H9 (cell line): ENCODE results near the gene TMA7. TPM values are rescaled to one million over a fixed set of nuclear protein-coding genes. Genes with fewer than 3 reads are reported as not detected.

Experiments used
- DNase-seq: peaks from one replicate; pipeline ENCODE4 v3.0.0-alpha.2; 2017
- H2AFZ ChIP-seq: one replicate; pipeline ENCODE4 v1.6.1; 2013; ENCODE audit warnings: mild to moderate bottlenecking, low read length, control low read depth, moderate library complexity
- H2AK5ac ChIP-seq: 2 replicates; pipeline ENCODE4 v1.6.1; 2013; ENCODE audit warnings: low read length, control low read depth, mixed read lengths; ENCODE audit not compliant: insufficient read length
- H2BK120ac ChIP-seq: one replicate; pipeline ENCODE4 v1.6.1; 2013; ENCODE audit warnings: low read depth, mild to moderate bottlenecking, low read length, control low read depth, inconsistent platforms; ENCODE audit not compliant: poor library complexity, severe bottlenecking
- H2BK12ac ChIP-seq: 2 replicates; pipeline ENCODE4 v1.6.1; 2013; ENCODE audit warnings: low read length, control low read depth, mixed read lengths, low read depth; ENCODE audit not compliant: insufficient read length
- H2BK15ac ChIP-seq: 2 replicates; pipeline ENCODE4 v1.6.1; 2013; ENCODE audit warnings: low read depth, low read length, control low read depth
- H2BK20ac ChIP-seq: one replicate; pipeline ENCODE4 v1.6.1; 2013; ENCODE audit warnings: low read depth, mild to moderate bottlenecking, low read length, control low read depth, inconsistent platforms; ENCODE audit not compliant: poor library complexity, severe bottlenecking
- H2BK5ac ChIP-seq: 2 replicates; pipeline ENCODE4 v1.6.1; 2013; ENCODE audit warnings: low read length, control low read depth, mixed read lengths; ENCODE audit not compliant: insufficient read length
- H3K14ac ChIP-seq: 2 replicates; pipeline ENCODE4 v1.6.1; 2013; ENCODE audit warnings: low read length, control low read depth; ENCODE audit not compliant: insufficient read depth
- H3K18ac ChIP-seq: 2 replicates; pipeline ENCODE4 v1.6.1; 2013; ENCODE audit warnings: low read depth, mild to moderate bottlenecking, mixed read lengths, low read length, control low read depth; ENCODE audit not compliant: insufficient read length
- H3K23ac ChIP-seq: 2 replicates; pipeline ENCODE4 v1.6.1; 2013; ENCODE audit warnings: low read length, control low read depth, mixed read lengths, low read depth; ENCODE audit not compliant: insufficient read length
- H3K23me2 ChIP-seq: 2 replicates; pipeline ENCODE4 v1.6.1; 2013; ENCODE audit warnings: low read depth, mild to moderate bottlenecking, mixed read lengths, low read length, control low read depth; ENCODE audit not compliant: insufficient read length, poor library complexity, severe bottlenecking
- H3K27ac ChIP-seq: 2 replicates; pipeline ENCODE4 v1.5.1; 2013; ENCODE audit warnings: low read length, control low read depth, mixed read lengths, low read depth; ENCODE audit not compliant: insufficient read length
- H3K27me3 ChIP-seq: 2 replicates; pipeline ENCODE4 v1.6.1; 2013; ENCODE audit warnings: low read length, control low read depth, inconsistent platforms; ENCODE audit not compliant: insufficient read depth
- H3K4ac ChIP-seq: 2 replicates; pipeline ENCODE4 v1.6.1; 2013; ENCODE audit warnings: low read depth, mild to moderate bottlenecking, control low read depth, inconsistent platforms, low read length, moderate library complexity
- H3K4me1 ChIP-seq: 2 replicates; pipeline ENCODE4 v1.6.1; 2013; ENCODE audit warnings: low read length, control low read depth, inconsistent platforms; ENCODE audit not compliant: insufficient read depth
- H3K4me2 ChIP-seq: 2 replicates; pipeline ENCODE4 v1.6.1; 2013; ENCODE audit warnings: low read length, control low read depth, mixed read lengths; ENCODE audit not compliant: insufficient read length, insufficient read depth
- H3K56ac ChIP-seq: 2 replicates; pipeline ENCODE4 v1.6.1; 2013; ENCODE audit warnings: low read depth, mild to moderate bottlenecking, mixed read lengths, low read length, control low read depth; ENCODE audit not compliant: insufficient read length
- H3K79me1 ChIP-seq: 2 replicates; pipeline ENCODE4 v1.6.1; 2013; ENCODE audit warnings: low read depth, mild to moderate bottlenecking, moderate library complexity, low read length, control low read depth, inconsistent platforms; ENCODE audit not compliant: insufficient read depth, poor library complexity, severe bottlenecking
- H3K79me2 ChIP-seq: 2 replicates; pipeline ENCODE4 v1.6.1; 2013; ENCODE audit warnings: low read length, control low read depth, inconsistent platforms; ENCODE audit not compliant: insufficient read depth
- H3K9ac ChIP-seq: 2 replicates; pipeline ENCODE4 v1.6.1; 2013; ENCODE audit warnings: low read length, control low read depth, mixed read lengths; ENCODE audit not compliant: insufficient read length; ENCODE audit errors: extremely low read depth
- H3K9me3 ChIP-seq: one replicate; pipeline ENCODE4 v1.6.1; 2013; ENCODE audit warnings: low read depth, low read length, inconsistent platforms; ENCODE audit not compliant: control insufficient read depth
- H3T11ph ChIP-seq: one replicate; pipeline ENCODE4 v1.6.1; 2013; ENCODE audit warnings: mild to moderate bottlenecking, low read length, control low read depth, inconsistent platforms
- H4K20me1 ChIP-seq: one replicate; pipeline ENCODE4 v1.6.1; 2013; ENCODE audit not compliant: control insufficient read depth, insufficient read length, insufficient read depth
- H4K5ac ChIP-seq: 2 replicates; pipeline ENCODE4 v1.6.1; 2013; ENCODE audit warnings: low read depth, mild to moderate bottlenecking, mixed read lengths, low read length, control low read depth; ENCODE audit not compliant: insufficient read length
- H4K8ac ChIP-seq: replicated peaks from 2 replicates; pipeline ENCODE4 v1.6.1; 2013; ENCODE audit warnings: low read length, control low read depth, mixed read lengths, low read depth; ENCODE audit not compliant: insufficient read length
- H4K91ac ChIP-seq: 2 replicates; pipeline ENCODE4 v1.6.1; 2013; ENCODE audit warnings: low read depth, mild to moderate bottlenecking, moderate library complexity, mixed read lengths, low read length, control low read depth; ENCODE audit not compliant: insufficient read length
- H3K27ac Mint-ChIP-seq, 3 experiments: 2 replicates in 2 of 3; 3 replicates in 1 of 3; pipeline ENCODE4 v1.8.0; 2020 to 2021; ENCODE audit warnings: mixed read lengths in 3 of 3, mild to moderate bottlenecking in 1 of 3, moderate library complexity in 1 of 3
- H3K27me3 Mint-ChIP-seq: 2 replicates; pipeline ENCODE4 v1.8.0; 2021; ENCODE audit warnings: low read depth, mild to moderate bottlenecking, moderate library complexity, mixed read lengths
- H3K36me3 Mint-ChIP-seq, 3 experiments: 2 replicates in 2 of 3; 3 replicates in 1 of 3; pipeline ENCODE4 v1.8.0; 2020 to 2021; ENCODE audit warnings: low read depth in 3 of 3, mixed read lengths in 3 of 3; ENCODE audit not compliant: insufficient read depth in 1 of 3
- H3K4me1 Mint-ChIP-seq, 2 experiments: 2 replicates each; pipeline ENCODE4 v1.8.0; 2020; ENCODE audit warnings: mixed read lengths in 2 of 2
- H3K4me3 Mint-ChIP-seq, 2 experiments: 2 replicates in 1 of 2; 3 replicates in 1 of 2; pipeline ENCODE4 v1.8.0; 2020 to 2021; ENCODE audit warnings: mild to moderate bottlenecking in 2 of 2, mixed read lengths in 2 of 2, moderate library complexity in 1 of 2
- H3K9me3 Mint-ChIP-seq, 2 experiments: 2 replicates in 1 of 2; 3 replicates in 1 of 2; pipeline ENCODE4 v1.8.0; 2020; ENCODE audit warnings: mild to moderate bottlenecking in 2 of 2, mixed read lengths in 2 of 2, moderate library complexity in 1 of 2
- CTCF ChIP-seq: fragments of 200-600 bp; sonication (generic); conservative IDR thresholded peaks from 3 replicates; pipeline ENCODE4 v1.8.0; 2021; ENCODE audit warnings: antibody characterized with exemption, mild to moderate bottlenecking
- WGBS: extraction: QIAGEN DNeasy Blood & Tissue Kit; methylation state at CpG from one replicate; pipeline ENCODE4 v1.1.7; 2013; ENCODE audit warnings: missing lambda C conversion rate, low lambda C conversion rate, mixed read lengths; ENCODE audit not compliant: insufficient read length; ENCODE audit errors: extremely low coverage; 5-methylcytosine and 5-hydroxymethylcytosine counted together
- total RNA-seq: library from RNA; stranded (reverse); gene quantifications from 2 replicates; pipeline ENCODE4 v1.2.1, GENCODE V29; 2021

TMA7 gene
- total RNA-seq, 1 experiment from 2014 or later = 305 TPM

- Histone ChIP-seq H3K27ac (no peak overlapping the region), H3K79me1 (peaks cover 5% of the 10 kb centered on the region), H3K27me3 (no peaks in the 10 kb centered on the region), H3K4ac (no peak overlapping the region), H3K79me2 (peaks cover 1% of the 10 kb centered on the region; the same call in 1 of the 2 replicates), H2BK120ac (no peak overlapping the region), H3K4me2 (peak overlapping the region; percentile 72), H4K5ac (no peak overlapping the region), H2BK5ac (no peak overlapping the region), H4K20me1 (no peaks in the 10 kb centered on the region), H4K91ac (no peak overlapping the region), H3T11ph (no peak overlapping the region), H3K18ac (peak overlapping the region; percentile 11), H3K56ac (no peak overlapping the region), H4K8ac (no peak overlapping the region), H3K9ac (peak overlapping the region; percentile 81), H3K4me1 (no peaks in the 10 kb centered on the region), H3K9me3 (no peaks in the 10 kb centered on the region), H2BK20ac (no peak overlapping the region), H3K23me2 (peaks cover 14% of the 10 kb centered on the region), H2BK15ac (no peak overlapping the region), H3K23ac (no peak overlapping the region), H3K14ac (peak overlapping the region; percentile 34; the same call in 1 of the 2 replicates), H2AK5ac (no peak overlapping the region), H2AFZ (no peak overlapping the region), H2BK12ac (no peak overlapping the region)
- H3K9me3 Mint-ChIP-seq = no peaks in the 10 kb centered on the region
- H3K36me3 Mint-ChIP-seq = peaks cover 18 to 39% (median 26%) of the 10 kb centered on the region in 3 experiments; a peak in 6 of 7 replicates
- no CpG with 5 or more reads among the region's 6 CpGs for WGBS
- TF ChIP-seq CTCF = no peak
- H3K27ac Mint-ChIP-seq = peak overlapping the region; percentile 31 to 95 (median 65); a peak in 6 of 7 replicates
- no peak for DNase-seq
- H3K4me1 Mint-ChIP-seq = peaks cover 28% of the 10 kb centered on the region in 2 experiments
- H3K4me3 Mint-ChIP-seq = peak overlapping the region; percentile 91 to 94
- H3K27me3 Mint-ChIP-seq = no peaks in the 10 kb centered on the region
Observed at GRCh38 chr3:48446043-48446424, 6.0 kb downstream of the TMA7 start.
